GM18858 (cell line): ENCODE data around the gene PRR33.
"Not testable (repeated sequence)": the region's sequence is repeated elsewhere in the genome, so short reads cannot be mapped to it uniquely, and the experiment has no call there.

Experiments used
- ATAC-seq: cut with Tn5 transposase; IDR thresholded peaks from one replicate; pipeline ENCODE4 v1.9.1; 2021; ENCODE audit not compliant: unreplicated experiment

The PRR33 gene

DNA sequence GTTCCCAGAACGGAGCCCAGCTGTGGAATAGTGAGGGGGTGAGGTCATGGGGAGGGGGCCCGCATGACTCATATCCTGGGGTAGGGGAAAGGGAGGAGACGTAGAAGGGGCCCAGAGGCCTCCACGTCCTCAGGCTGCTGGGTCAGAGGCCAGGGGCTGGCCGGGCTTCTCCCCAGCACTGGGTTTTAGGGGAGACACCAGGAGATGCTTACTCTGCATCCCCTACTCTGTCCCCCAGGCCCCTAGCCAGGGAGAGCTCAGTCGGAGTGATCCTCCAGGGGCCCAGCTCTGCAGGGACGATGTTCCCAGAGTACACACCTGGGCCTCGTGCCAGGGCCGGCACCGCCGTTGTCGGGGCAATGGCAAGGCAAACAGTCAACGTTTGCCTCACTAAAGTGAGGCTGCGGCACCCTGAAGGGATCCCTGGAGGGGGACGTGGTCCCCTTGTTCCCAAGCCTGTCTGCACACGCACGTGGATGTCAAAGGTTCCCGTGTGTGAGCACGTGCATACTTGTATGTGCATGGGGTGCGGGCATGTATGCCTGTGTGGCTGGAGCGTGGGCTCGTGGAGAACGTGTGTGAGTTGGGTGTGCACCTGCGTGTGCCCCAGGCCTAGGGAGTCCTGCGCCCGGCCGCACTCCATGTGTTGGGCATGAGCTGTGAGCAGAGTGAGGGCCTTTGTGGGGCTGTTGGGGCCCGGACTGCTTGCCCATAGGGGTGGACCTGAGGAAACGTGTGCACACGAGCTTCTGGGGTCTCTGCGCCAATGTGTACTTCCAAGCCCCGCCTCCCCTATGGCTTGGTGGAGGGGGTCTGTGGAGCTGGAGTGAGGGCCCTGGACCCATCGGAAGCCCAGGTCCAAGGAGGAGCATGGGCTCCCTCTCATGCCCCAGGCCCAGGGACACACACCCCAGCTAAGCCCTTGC, 14.2 kb downstream of the PRR33 start:
- no peak for ATAC-seq

DNA sequence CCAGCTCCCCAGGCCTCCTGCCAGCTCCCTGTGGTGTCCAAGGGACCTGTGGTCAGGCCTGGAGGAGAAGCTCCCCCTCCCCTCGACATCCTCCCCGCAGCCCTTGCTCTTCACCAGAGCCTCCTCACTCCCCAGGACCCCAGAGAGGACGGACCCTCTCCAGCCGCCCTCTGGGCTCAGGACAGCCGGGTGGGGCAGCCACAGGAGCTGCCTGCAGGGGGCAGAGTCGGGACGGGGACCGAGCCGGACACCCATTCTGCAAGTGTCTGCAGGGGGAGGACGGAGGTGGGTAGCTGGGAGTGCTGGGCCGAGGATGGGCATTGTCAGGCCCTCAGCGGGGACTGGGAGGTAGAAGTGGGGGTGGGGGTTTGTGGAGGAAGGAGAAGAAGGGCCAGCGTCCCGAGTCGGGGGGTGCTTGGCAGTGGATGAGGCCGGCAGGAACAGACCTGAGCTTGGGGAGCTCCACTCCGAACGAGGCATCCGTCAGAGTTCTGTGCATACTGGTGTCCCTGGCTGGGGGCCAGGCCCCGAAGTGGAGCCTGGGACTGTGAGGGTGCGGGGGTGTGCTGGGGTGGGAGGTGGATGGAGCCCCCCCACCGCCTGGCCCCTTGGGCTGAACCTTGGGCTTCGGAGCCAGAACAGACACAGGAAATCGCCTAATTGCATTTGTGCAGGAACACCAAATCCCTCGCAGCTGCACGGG, 15.2 kb downstream of the PRR33 start:
- ATAC-seq = no peak

- not testable (repeated sequence) for ATAC-seq
Observed at GRCh38 chr11:1875851-1876301, 15.8 kb downstream of the PRR33 start.

DNA sequence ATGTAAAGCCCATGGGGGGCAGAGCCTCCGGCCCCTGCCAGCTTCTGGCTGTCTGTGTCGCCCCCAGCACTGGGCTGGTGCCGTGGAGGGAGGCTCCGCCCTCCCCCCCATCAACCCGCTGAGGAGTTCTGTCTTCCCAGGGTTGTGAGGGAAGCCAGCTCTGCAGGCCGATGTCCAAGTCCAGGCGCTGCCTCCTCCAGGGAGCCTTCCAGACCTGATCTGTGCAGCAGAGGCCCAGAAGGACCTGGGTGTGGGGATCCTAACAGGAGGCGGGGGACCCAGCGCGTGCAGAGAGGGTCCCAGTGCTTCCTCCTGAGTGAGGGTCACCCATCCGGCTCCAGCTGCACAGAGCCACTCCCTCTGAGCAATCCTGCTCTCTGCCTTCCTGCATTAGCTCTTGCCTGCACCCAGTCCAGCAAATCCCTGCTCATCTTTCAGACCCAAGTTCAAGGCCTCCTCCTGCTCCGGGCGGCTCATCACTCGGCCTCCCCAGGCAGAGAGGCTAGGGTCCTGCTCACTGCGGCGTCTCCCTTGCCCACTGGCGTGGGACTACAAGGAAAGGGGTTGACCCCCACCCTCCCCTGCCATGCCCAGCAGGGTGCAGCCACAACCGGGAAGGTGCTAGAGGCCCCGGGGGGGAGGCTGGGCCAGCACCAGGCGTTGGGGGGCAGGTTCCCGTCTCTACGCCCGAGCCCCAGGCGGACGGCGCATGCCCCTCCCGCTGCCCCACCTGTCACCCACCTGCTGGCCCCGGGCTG, 16.4 kb downstream of the PRR33 start:
- no peak for ATAC-seq

DNA sequence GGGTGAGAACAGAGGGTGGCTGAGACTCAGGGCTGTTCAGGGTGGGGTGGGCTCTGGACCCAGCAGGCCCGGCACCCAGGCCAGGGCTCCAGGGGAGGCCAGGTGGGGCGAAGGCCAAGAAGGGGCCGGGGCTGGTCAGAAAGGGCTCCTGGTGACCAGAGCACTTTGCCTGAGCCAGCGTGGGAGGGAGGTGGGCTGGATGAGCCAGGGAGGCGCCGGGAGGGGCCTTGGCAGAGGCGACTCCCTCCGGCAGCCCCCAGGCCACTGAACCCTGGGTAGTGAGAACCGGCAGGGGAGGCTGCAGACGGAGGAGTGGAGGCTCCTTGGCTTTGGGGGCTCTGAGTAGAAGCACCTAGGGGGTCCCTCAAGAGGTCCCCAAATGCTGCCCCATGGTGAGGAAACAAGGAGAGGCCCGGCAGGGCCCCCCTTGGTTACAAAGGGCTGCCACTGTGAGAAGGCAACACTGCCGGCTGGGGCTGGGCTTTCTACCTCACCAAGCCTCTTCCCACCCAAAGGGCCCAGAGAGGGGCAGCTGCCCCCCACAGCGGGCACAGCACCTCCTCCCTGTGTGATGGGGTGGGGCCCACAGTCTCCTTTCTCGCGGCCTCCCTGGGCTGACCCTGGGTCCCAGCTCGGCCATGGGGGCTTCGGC, 17.1 kb downstream of the PRR33 start:
- not testable (repeated sequence) for ATAC-seq

DNA sequence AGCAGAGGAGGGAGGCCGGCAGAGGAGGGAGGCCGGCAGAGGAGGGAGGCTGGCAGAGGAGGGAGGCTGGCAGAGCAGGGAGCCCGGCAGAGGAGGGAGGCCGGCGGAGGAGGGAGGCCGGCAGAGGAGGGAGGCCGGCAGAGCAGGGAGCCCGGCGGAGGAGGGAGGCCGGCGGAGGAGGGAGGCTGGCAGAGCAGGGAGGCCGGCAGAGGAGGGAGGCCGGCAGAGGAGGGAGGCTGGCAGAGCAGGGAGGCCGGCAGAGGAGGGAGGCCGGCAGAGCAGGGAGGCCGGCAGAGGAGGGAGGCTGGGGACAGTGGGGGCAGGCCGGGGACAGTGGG, 17.9 kb downstream of the PRR33 start:
- ATAC-seq = not testable (repeated sequence)

GRCh38 chr11:1873048-1873812, 18.5 kb downstream of the PRR33 start:
- ATAC-seq = no peak

GRCh38 chr11:1872267-1872985, 19.3 kb downstream of the PRR33 start:
- no peak for ATAC-seq

GRCh38 chr11:1871531-1871930, 20.2 kb downstream of the PRR33 start:
- ATAC-seq = no peak

DNA sequence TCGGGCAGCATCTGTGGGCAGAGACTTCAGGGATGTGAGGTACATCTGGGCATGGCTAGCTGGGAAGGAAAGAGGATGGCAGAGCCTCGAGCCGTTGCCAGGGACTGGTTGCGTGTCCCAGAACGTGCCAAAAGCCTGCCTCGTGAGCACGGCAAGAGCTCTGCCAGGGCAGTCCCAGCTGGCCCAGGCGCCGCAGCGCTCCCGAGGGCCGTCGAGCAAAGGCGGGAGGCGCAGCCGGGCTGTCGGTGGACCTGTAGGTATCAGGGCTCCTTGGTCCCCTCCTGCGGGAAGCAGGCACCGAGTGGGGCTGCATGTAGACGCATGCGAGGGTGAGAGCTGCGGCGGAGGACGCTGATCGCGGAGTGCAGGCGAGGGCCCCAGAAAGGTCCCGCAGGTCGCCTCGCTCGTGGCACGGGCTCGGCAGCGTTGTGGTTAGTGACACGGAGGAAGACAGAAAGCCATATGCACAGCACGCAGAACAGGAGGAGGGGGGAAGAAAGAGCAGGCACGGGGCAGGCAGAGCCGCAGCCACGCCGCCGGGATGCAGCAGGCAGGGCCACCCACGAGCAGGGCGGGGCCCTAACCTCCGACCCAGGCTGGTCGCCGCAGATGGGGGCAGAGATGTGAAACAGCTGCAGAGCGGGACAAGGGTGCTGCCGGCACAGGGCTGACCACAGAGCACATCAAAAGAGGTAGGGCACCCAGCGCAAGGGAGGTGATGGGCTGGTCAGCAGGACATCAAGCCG, 20.8 kb downstream of the PRR33 start:
- ATAC-seq = no peak

DNA sequence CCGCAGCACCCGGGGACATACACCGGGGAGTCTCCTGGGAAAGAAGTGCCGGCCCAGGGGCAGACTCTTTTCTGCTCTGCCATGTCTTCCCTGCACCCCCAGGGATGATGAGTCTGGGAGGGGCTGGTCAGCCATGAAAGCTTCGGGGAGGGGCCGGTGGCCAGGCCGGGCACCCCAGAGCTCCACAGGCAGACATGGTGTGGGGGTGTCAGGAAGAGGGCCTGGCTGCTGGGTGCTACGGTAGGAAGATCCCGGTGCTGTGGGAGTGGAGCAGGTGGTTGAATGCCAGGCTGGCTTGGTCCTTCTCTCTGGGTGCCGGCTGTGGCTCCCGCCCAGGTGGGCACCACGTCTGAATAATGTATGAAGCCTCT, 21.4 kb downstream of the PRR33 start:
- no peak for ATAC-seq

DNA sequence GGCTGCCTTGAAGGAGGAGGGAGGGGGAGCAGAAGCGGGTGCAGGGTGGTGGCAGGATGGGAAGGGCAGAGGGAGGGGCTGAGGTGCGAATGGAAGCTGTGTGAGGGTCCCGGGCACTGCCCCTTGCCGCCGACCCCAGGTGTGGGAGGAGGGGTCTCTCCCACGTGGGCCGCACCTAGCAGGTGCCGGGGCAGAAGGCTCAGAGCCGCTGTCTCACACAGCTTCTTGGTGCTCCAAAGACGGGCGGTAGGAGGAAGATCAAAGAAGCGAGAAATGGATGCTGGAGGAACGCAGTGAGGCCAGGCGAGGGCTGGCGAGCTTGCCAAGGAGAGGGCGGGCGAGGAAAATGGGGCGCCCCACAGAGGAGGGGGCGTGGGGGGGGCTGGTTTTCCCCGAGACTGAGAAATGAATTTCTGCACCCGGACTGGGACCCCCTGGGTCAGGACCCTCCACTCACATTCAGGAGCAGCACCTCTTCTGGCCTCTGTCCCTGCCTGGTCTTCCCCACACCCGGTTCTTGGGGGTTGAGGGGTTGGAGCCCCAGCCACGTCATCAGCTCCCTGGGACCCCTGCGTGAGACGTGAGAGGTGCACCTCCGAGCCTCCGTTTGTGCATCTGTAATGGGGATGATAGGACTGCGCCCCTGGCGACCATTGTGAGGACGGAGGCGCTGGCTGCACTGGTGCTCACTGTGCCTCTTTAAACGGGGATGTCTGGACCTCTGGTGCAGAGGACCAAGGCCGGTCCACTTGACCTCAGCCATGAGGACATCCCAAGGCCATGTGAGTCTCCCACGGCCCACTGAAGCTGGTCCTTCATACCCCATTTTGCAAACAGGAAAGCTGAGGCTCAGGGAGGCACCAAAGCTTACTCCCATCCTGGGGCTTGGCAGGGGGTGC, 22.0 kb downstream of the PRR33 start:
- ATAC-seq = no peak

- ATAC-seq = no peak
Observed at GRCh38 chr11:1868636-1869291, 22.9 kb downstream of the PRR33 start.

DNA sequence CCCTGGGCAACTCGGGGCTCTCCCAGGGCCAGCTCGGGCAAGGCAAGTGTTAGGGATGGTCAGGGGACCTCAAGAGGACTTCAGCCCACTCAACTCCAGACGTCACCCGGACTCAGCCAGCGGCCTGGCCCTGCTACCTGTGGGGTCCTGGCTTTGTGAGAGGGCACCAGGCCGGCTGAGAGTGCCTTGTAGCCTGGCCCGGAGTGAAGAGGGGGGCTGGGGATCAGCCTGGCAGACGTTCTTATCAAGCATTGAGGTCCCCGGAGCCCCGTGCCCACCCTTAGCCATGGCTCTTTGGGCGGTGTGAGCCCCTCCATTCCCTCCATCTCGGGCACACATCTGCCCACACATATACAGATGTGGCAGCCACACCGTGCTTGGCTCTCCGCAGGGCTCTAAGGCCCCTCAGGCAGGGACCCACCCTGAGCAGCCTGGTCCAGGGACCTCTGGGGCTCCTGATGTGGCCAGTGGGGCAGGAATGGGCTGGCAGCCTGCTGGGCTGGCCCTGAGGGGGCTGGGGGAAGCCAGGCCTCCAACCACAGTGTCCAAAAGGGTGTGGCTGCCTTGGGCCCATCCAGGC, 23.5 kb downstream of the PRR33 start:
- ATAC-seq = no peak

- ATAC-seq = no peak
Observed at GRCh38 chr11:1867381-1867780, 24.3 kb downstream of the PRR33 start.

- ATAC-seq = no peak
Observed at GRCh38 chr11:1866776-1867175, 24.9 kb downstream of the PRR33 start.

- ATAC-seq = no peak
Observed at GRCh38 chr11:1866226-1866625, 25.5 kb downstream of the PRR33 start.
